Retina (tissue), 1 donor: ENCODE results near the gene DOK6.
"Not testable (repeated sequence)": the region's sequence is repeated elsewhere in the genome, so short reads cannot be mapped to it uniquely, and the experiment has no call there.

ENCODE experiments used
- DNase-seq: peaks from one replicate; pipeline ENCODE4 v3.0.0-alpha.2; 2016

The DOK6 gene

DNA sequence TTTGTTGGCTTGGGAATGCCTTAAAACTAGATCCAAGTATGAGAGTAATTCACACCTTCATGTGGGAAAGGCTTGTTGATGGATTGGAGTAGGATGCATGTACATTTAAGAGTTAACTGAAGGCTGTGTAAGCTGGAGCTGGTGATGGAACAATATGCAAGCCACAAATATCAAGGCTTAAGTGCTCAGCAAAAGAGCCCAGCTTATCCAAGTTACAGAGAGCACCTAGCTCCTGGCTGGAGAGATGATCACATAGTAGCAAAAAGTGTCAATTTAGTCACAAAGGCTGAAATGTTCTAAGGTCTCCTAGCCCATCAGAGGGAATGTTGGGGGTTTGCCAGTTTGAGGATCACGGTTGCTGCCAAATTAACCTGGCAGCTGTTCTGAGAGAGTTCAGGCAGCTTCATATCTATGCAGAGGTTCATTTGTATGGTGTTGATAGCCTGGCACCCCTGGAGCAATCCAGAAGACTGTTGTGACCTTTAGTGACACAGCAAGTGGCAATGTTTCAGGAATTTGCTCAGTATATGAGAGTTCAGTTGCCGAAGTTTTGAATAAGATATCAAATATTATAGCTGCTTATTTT is 228.2 kb downstream of the DOK6 start:
- DNase-seq, result no peak

- DNase-seq, result no peak
These were observed 230.6 kb downstream of the DOK6 start for GRCh38 chr18:69631281-69631680.

DNA sequence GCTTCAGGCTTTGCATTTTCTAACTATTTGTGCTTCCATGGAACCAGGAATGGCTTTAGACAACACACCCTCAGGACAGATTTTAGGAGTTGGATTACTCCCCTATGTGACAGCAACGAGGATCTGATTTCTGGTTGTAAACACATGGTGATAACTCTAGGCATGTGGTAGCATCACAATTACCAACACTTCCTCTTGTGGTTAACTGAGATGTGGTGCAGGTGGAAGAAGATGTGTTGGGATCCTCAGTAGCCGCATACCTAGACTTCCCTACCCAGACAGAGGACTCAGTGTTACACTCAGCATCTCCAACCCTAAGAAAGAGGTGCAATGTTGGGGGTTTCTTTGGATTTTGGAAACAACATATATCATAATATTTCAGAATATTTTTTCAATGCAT is 234.8 kb downstream of the DOK6 start:
- DNase-seq, result no peak

GRCh38 chr18:69636529-69637301 is 236.0 kb downstream of the DOK6 start:
- no peak for DNase-seq

DNA sequence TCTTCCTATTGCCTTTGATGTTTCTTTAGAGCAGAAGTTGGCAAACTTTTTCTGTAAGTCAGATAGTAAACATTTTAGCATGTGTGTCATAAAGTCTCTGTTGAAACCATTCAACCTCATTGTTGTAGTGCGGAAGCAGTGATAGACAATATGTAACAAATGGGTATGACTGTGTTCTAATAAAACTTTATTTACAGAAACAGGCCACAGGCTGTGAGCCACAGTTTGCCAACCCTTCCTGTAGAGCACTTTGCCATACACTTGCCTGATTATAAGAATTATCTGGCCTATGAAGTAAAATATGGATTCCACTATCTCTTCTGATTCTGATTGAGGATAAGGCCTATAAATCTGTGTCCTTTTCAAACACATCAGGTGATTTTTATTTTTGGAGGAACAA is 237.4 kb downstream of the DOK6 start:
- no peak for DNase-seq

DNA sequence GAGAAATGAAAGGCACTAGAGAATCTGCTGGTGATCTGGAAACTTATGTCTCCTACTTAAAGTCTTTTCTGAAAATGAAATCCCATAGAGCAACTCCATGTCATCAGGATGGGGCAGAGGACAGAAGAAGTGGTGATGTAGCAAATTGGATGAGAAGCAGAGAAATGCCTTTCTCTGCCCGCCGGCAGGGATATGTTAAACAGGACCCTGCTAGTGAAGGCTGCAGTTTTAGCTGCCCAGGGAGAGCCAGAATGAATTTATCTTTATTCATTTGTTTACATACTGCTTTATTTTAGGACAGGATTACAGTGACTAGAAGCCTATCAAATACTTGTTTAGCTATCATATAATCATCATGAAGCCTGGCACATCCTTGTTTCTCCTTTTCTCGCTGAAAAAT is 247.0 kb downstream of the DOK6 start:
- DNase-seq, result no peak

DNA sequence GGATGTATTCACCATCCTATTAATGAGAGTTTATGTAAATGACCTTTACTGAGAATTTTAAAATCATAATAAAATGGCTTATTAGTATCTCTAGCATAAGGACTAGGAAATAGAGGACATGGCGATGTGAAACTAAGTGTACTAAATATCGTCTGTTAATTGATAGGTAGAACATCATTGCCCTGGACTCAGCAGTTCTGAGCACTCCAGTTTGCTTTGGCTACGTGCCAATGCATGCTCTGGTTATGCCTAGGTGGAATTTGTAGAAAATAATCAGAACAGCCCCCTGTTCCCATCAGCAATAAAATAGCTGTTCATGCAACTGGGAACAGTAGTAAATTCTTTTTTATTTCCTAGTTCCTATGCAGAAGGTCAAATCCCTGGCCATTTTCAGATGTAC is 247.8 kb downstream of the DOK6 start:
- no peak for DNase-seq

- no peak for DNase-seq
These were observed 249.0 kb downstream of the DOK6 start for GRCh38 chr18:69649684-69650083.

DNA sequence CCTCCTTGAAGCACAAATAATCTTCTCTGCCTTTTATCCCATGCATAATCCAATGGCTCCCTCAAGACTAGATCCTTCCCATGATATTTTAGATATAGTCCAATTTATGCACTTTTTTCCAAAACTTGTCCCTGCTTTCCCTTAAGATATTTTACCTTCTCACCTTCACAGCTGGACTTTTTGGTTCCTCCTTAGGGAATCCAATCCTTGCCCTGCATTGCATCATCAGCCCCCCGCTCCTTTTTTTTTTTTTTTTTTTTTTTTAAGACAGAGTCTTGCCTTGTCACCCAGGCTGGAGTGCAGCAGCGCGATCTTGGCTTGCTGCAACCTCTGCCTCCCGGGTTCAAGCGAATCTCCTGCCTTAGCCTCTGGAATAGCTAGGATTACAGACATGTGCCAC is 250.6 kb downstream of the DOK6 start:
- no peak for DNase-seq

DNA sequence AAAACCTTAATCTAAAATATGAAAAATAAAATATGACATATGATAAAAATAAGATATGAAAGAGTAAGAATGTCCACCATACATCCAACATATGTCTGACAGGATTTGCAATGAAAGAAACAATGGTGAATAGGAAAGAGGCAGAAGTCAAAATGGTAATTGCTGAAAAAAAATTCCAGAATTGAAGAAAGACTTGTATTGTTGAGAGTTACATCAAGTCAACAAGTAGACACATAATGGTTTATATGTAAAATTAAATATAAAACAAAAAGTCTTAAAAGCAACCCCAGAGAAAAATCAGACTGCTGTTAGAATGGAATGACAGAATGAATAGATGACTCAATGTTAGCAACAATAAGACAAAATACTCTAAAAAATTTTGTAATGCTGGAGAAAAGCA is 255.1 kb downstream of the DOK6 start:
- no peak for DNase-seq

- DNase-seq, result no peak
These were observed 257.4 kb downstream of the DOK6 start for GRCh38 chr18:69658103-69658502.

- DNase-seq, result no peak
These were observed 258.0 kb downstream of the DOK6 start for GRCh38 chr18:69658685-69659084.

DNA sequence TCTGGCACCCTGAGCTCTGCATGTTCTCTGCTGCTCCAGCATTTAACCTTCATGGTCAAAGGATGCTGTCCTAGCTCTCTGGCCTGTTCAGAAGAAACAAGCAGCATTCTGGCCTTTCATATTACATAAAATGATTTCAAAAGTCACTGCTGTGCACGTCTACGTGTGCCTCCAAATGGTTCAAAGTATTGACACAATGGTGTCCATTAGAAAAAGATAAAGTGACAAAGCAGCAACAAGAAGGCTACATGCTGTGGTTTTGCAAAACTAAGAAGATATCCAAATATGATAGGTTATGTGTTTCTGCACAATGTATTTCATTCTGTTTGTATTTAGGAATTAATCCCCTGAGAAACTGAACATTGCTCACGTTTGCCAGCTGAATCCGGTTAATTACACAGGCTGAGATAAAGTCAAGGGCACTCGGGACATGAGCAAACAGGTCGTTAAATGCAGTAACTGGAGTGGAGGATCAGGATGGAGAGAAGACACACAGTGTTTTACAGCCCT is 258.5 kb downstream of the DOK6 start:
- DNase-seq, result peak; percentile 23

- not testable (repeated sequence) for DNase-seq
These were observed 261.4 kb downstream of the DOK6 start for GRCh38 chr18:69662090-69662489.

- DNase-seq, result no peak
These were observed 263.7 kb downstream of the DOK6 start for GRCh38 chr18:69664399-69664798.

- DNase-seq, result peak; percentile 57
These were observed 273.7 kb downstream of the DOK6 start for GRCh38 chr18:69674292-69674877.

GRCh38 chr18:69674966-69675365 is 274.3 kb downstream of the DOK6 start:
- DNase-seq, result peak; percentile 63

GRCh38 chr18:69677595-69677994 is 276.9 kb downstream of the DOK6 start:
- no peak for DNase-seq

- no peak for DNase-seq
These were observed 279.4 kb downstream of the DOK6 start for GRCh38 chr18:69680123-69680522.

DNA sequence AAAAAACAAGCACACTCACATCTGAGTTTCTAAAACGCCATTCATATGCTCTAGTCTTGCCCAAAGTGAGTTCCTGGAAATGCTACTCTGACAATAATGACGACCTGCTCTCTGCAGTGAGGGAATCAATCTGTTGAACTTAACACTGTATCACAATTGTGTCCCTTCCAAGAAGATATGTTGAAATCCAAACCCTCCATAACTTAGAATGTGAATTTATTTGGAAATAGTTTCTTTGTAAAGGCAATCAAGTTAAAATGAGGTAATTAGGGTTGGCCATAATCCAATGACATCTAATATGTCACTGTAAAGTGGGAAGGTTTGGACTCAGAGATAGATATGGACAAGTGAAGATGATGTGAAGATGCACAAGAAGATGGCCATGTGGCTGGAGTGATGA is 282.5 kb downstream of the DOK6 start:
- no peak for DNase-seq

DNA sequence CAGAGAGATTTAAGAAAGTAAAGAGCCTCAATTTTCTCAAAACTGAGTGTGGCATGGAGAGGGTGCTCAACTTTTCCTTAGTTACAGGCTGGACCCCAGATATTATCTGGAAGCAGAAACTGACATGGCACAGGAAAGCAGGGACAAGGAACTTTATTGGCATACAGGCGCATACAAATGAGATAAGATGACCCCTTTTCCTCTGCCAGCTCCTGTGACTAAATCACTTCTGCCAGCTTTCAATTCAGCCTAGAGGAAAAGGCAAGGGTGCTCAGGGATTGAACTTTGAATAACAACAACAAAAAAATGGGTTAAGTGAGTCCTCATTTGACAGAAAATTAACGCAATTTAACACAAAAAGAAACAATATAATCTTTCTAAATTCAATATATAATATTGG is 284.1 kb downstream of the DOK6 start:
- DNase-seq, result no peak

DNA sequence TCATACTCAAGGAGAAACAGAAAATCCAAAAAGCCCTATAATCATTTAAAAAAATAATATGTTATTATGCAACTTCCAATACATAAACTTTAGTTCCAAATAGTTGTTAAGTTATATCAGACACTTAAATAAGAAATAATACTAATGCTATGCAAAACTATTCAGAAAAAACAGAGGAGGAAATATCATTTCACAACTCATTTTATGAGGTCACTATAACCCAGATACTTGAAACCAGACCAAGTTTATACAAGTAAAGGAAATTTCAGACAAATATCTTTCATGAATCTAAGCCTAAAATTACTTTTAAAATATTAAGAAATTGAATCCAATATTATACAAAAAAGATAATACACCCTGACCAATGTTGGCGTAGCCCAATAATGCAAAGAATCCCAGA is 286.2 kb downstream of the DOK6 start:
- no peak for DNase-seq

DNA sequence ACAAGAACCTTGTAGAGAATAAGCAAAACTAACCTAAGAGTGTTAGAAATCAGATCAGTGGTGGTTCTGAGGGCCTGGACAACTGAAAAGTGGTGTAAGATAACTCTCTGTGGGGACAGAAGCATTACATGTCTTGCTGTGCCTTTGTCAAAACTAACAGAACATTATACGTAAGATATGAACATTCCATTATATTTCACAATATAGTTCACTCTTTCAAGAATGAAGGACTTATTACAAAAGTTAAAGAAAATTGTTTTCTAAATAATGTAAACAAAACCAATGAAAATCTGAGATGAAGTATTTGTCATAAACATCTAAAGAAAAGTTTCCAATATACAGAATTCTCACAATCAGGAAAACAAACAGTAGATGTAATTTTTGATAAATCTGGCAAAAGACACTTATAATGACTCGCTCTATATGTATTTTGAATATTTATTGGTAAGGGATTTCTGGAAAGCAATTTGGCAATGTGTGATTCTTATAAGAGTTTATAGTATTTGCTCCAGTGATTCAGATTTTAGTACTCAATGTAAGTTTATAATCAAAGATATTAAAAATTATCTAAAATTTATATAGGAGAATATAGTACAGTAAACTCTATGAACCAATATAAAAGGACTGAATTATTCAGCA is 288.6 kb downstream of the DOK6 start:
- no peak for DNase-seq
